Subcutaneous adipose tissue (tissue), 4 donors: ENCODE results near the gene FBXO45. TPM values are rescaled to one million over a fixed set of nuclear protein-coding genes. Genes with fewer than 3 reads are reported as not detected.

Experiments
- CTCF ChIP-seq: fragments of 450-650 bp; IDR thresholded peaks from one replicate; pipeline ENCODE4 v1.5.1; 2016; ENCODE audit warnings: low read depth, mild to moderate bottlenecking, control low read depth, antibody characterized with exemption, moderate library complexity
- total RNA-seq, 4 donors: library from RNA; depleted of rRNA; stranded (reverse); fragments of >200 nt; gene quantifications; one replicate each; pipeline ENCODE4 v1.1.0, GENCODE V29; 2016

Gene FBXO45
- total RNA-seq, 4 donors from 2014 or later, result 6.6 to 9.5 (median 7.4) TPM

DNA sequence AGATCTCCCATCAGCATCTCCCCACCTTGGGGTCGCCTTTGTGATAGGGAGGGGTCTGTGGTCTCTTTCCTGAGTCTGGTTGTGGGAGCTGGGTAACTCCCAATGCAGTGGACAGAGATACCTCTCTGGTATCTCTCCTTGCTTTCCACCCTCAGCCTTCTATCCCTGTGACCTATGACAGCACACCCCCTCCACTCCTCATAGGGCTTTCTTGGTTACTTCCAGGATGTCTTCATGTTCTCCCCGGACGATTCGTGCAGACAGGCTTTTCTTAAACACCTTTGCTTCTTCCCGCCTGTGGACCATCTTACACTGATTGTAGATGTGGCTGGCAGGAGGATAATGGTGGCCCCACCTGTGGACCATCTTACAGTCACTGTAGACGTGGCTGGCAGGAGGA, 56.9 kb downstream of the FBXO45 start:
- no peak for TF ChIP-seq CTCF

DNA sequence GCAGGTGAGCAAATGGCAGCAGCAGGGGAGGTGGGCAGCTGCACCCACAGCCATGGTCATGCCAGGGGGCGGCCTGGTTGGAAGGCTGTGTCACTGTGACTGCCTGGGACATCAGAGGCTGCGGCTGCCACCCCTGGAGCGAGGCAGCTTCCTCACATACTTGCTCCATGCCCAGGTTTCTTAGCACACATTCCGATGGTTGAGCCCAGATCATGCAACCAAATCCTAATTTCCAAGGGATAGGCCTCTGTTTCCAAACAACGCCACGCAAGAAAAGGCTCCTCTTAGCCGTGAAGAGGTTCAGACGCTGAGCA, 59.4 kb downstream of the FBXO45 start:
- no peak for TF ChIP-seq CTCF

- TF ChIP-seq CTCF, result no peak
These were observed 60.8 kb downstream of the FBXO45 start for GRCh38 chr3:196629228-196629627.

GRCh38 chr3:196631682-196632045, 63.2 kb downstream of the FBXO45 start:
- TF ChIP-seq CTCF, result no peak

DNA sequence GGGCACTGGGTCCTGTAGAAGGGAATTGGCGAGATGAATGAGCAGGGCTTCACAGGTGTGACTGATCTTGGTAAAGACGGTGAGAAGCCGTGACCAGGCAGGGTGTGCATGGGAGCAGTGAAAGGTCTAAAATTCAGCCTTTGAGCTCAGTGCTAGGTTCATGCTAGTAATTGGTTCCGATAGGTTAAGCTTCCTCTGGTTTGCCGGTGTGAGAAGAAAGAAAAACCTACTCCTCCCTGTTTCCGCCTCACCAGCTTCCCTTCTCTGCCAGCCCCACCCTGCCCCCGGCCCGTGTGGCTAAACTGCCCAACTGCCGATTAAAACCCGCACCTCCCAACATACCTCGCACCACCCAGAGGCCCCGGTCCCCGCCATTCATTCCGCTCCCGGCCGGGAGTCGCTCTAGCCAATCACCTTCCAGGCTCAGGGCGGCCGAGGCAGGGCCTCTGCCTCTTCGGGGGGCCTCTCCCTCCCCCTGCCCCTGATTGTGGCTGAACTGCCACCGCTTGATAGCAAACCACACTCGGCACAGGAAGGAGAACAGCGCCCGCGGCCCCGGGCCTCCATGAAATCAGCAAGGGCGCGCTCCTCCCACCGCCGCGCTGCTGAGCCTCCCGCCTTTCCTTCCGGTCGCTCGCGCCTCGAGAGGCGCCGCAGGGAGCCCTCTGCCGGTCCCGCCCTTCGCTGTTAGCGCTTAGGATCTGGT, 63.7 kb downstream of the FBXO45 start:
- no peak for TF ChIP-seq CTCF

- TF ChIP-seq CTCF, result no peak
These were observed 65.2 kb downstream of the FBXO45 start for GRCh38 chr3:196633555-196634151.

GRCh38 chr3:196634224-196634623, 65.8 kb downstream of the FBXO45 start:
- TF ChIP-seq CTCF, result no peak
